ENCODE measurements around the gene KIAA2012.

DNA sequence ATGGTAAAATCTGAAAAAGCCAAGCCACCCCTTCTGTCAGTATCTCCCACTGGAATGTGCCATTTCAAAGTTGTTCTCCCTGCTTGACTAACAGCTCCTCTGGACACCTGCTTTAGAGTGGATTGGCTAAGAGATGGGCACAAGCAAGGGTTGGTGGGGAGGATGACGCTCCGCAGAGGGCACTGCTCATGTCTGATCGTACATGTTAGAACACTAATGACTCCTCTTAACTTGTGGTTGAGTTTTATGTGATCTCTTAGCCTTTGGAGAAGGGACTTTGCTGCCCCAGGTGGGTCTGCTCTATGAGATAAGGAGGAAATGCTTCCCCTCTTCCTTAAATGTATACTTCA lies 8.2 kb upstream of the KIAA2012 start:
- TF ChIP-seq, protein P1, sequence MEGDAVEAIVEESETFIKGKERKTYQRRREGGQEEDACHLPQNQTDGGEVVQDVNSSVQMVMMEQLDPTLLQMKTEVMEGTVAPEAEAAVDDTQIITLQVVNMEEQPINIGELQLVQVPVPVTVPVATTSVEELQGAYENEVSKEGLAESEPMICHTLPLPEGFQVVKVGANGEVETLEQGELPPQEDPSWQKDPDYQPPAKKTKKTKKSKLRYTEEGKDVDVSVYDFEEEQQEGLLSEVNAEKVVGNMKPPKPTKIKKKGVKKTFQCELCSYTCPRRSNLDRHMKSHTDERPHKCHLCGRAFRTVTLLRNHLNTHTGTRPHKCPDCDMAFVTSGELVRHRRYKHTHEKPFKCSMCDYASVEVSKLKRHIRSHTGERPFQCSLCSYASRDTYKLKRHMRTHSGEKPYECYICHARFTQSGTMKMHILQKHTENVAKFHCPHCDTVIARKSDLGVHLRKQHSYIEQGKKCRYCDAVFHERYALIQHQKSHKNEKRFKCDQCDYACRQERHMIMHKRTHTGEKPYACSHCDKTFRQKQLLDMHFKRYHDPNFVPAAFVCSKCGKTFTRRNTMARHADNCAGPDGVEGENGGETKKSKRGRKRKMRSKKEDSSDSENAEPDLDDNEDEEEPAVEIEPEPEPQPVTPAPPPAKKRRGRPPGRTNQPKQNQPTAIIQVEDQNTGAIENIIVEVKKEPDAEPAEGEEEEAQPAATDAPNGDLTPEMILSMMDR (conservative IDR thresholded peaks at IDR 0.05 in 1 of 2, IDR thresholded peaks at IDR 0.05 in 1 of 2; ENCODE audit: extremely low read depth in 1 of 2, insufficient read depth in 1 of 2, low read depth in 1 of 2, low read length in 2 of 2), result no peak
- no peak for TF ChIP-seq EZH2 (IDR thresholded peaks at IDR 0.05; ENCODE audit: borderline replicate concordance, low read length)

Measured in mammary epithelial cell (primary cell).